HL-60/S4 treated with phorbol 12-myristate 13-acetate at 8.2 ng/mL for 4 days and 3 days (cell line): Measurements from ENCODE around the gene ATP2A1.
"Not testable (repeated sequence)": the region's sequence is repeated elsewhere in the genome, so short reads cannot be mapped to it uniquely, and the experiment has no call there.

ENCODE experiments used
- in situ Hi-C: fragments of 300-500 bp; cut with MboI; formaldehyde crosslinking; loops from 2 replicates; pipeline ENCODE4 v1.15.0; 2022; ENCODE audit warnings: low sequenced_read_pairs

The ATP2A1 gene

GRCh38 chr16:28932339-28933141 is 54.3 kb downstream of the ATP2A1 start:
- in situ Hi-C loops, result no loop called here

GRCh38 chr16:28933171-28933570 is 54.9 kb downstream of the ATP2A1 start:
- in situ Hi-C loops, result no loop called here

- in situ Hi-C loops, result no loop called here
These were observed 57.1 kb downstream of the ATP2A1 start for GRCh38 chr16:28935346-28935745.

GRCh38 chr16:28935924-28936783 is 57.9 kb downstream of the ATP2A1 start:
- in situ Hi-C loops, result no loop called here

- in situ Hi-C loops, result no loop called here
These were observed 58.5 kb downstream of the ATP2A1 start for GRCh38 chr16:28936784-28937155.

GRCh38 chr16:28937222-28937876 is 59.1 kb downstream of the ATP2A1 start:
- in situ Hi-C loops, result no loop called here

GRCh38 chr16:28938721-28939120 is 60.4 kb downstream of the ATP2A1 start:
- in situ Hi-C loops, result no loop called here

- in situ Hi-C loops, result not testable (repeated sequence)
These were observed 61.5 kb downstream of the ATP2A1 start for GRCh38 chr16:28939825-28940224.

- in situ Hi-C loops, result no loop called here
These were observed 65.0 kb downstream of the ATP2A1 start for GRCh38 chr16:28943281-28943680.

GRCh38 chr16:28946681-28947080 is 68.4 kb downstream of the ATP2A1 start:
- in situ Hi-C loops, result no loop called here

- in situ Hi-C loops, result no loop called here
These were observed 72.5 kb downstream of the ATP2A1 start, which contains the start of gene NFATC2IP for GRCh38 chr16:28950648-28951409. TSS of gene NFATC2IP (plus strand) at chr16:28950937. CDS start at chr16:28951012, 75 bp downstream.

- in situ Hi-C loops, result no loop called here
These were observed 73.2 kb downstream of the ATP2A1 start for GRCh38 chr16:28951410-28951943.
